Muscle of arm (tissue), 12 donors: ENCODE measurements around the gene KCTD21. TPM values are rescaled to one million over a fixed set of nuclear protein-coding genes. Genes with fewer than 3 reads are reported as not detected.
"Not testable (repeated sequence)": the region's sequence is repeated elsewhere in the genome, so short reads cannot be mapped to it uniquely, and the experiment has no call there.

ENCODE experiments used
- DNase-seq: peaks from one replicate; pipeline ENCODE4 v3.0.0-alpha.2; 2013
- polyA plus RNA-seq, 12 donors: library from polyadenylated mRNA; unstranded; fragments of 120-200 nt; gene quantifications; one replicate each; pipeline ENCODE4 v1.2.1, GENCODE V29; 2013; ENCODE audit not compliant: insufficient read length in 12 of 12

Gene KCTD21
- polyA plus RNA-seq, 12 donors = 6.2 to 8.0 (median 6.9) TPM; not detected in 2

DNA sequence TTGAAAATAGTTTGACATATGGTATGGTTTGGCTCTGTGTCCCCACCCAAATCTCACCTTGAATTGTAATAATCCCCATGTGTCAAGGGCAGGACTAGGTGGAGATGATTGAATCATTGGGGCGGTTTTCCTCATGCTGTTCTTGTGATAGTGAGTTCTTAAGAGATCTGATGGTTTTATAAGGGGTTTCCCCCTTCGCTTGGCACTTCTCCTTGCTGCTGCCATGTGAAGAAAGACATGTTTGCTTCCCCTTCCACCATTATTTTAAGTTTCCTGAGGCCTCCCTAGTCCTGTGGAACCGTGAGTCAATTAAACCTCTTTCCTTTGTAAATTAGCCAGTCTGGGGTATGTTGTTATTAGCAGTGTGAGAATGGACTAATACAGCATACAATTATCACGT is 7.7 kb downstream of the KCTD21 start:
- DNase-seq = no peak

DNA sequence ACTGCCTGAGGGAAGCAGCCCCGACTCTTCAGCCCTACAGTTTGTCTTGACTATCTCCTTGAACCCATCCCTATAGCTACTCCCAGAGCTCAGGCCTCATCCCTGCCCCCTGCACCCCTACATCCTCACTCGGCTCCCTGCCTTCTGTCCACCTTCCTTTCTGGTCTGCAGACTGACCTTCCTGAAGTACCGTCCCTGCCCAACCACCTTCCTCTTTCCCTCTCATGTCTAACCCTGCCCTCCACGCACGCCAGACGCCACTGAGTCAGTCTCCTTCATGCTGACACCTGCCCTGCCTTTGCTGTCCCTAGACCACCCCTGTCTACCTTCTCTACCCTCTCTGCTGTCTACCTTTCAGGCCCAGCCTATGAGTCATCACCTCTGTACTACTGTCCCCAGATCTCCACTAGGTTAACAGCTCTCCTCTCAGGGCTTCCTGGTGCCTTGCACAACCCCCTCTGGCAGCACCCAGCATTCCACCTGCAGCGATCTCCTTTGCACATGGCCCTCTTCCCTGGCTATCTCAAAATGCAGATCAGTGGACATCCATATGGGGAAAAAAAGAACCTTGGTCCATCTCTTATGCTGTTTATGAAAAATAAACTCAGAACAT is 8.9 kb downstream of the KCTD21 start:
- no peak for DNase-seq

DNA sequence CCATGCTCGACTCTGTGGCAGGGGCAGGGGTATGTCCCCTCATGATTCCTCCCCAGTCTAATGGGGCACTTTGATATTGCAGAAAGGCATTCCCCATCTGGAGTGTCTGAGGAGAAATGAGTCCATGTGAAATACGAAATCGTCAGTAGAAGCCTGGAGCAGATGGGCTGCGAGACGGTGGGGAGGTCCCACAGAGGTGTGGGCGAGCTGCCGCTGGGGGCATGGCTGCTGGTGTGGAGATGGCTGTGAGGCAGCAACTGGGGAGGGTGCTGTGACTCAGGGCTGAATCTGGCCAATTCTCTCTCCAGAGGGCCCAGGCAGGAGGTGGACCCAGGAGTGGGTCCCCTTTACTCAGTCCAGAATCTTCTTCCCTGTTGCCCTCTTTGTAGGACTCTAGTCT is 11.2 kb downstream of the KCTD21 start:
- DNase-seq = no peak

DNA sequence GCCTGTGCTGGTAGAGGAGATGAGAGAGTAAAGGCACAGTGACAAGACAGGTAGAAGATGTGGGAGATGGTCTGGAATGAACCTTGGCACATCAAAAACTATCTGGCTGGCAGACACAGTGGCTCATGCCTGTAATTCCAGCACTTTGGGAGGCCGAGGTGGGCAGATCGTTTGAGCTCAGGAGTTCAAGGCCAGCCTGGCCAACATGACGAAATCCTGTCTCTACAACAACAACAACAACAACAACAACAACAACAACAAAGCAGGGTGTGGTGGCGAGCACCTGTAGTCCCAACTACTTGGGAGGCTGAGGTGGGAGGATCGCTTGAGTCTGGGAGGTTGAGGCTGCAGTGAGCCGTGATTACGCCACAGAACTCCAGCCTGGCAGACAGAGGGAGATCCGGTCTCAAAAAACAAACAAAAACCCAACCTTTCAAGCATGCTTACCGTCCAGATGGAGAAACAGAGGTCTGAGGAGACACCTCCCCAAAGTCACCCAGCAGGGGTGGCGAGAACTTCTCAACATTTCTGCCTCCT is 11.8 kb downstream of the KCTD21 start:
- no peak for DNase-seq

DNA sequence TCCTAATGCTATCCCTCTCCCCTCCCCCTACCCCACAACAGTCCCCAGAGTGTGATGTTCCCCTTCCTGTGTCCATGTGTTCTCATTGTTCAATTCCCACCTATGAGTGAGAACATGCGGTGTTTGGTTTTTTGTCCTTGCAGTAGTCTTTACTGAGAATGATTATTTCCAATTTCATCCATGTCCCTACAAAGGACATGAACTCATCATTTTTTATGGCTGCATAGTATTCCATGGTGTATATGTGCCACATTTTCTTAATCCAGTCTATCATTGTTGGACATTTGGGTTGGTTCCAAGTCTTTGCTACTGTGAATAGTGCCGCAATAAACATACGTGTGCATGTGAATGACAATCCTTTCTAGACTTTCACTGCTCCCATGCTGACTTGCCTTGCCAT is 12.6 kb downstream of the KCTD21 start:
- not testable (repeated sequence) for DNase-seq

DNA sequence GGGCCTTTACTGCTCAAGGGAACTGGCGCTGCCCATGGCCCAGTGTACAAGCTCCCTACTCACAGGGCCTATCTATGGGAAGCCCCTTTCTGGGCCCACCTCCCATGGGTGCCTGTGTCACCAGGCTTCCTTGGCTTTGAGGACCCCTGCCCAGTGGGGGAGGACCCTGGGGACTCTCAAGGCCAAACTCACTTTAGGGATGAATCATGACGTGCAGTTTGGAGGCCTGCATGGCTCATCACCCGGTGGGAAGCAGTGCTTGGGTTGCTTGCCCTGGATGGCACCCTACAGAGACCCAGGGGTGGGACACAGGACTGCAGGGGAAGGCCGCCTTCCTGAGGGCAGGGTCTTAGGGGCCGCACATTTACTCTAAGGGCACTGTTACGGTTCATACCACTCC is 16.5 kb downstream of the KCTD21 start:
- no peak for DNase-seq

DNA sequence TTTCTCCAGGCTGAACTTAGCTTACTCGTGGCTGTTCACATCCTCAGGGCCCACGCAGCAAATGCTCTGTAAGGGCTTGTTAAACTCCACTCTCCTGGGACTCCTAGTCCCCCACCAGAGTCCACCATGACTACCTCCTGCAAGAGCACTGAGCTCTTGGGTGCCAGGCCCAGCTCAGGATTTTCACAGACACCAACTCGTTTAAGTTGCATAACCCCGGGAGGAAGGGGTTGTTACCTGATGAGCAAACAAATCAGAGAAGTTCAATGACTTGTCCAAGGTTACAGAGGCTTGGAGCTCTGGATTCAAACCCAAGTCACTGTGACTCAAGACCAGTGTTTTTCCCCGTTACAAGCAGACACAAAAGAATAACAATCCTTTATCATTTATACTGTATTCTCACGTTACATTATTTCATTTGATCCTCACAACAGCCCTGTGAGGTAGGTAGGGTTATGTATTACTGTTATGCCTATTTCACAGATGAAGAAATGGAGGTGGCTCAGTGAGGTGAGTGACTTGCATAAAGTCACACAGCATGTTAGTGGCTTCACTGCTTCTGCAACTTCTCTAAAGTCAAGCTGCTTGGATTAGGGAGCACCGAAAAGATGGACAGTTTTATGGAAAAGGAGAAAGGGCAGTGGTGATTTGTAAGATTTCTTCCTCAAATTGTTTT is 17.4 kb downstream of the KCTD21 start:
- no peak for DNase-seq

DNA sequence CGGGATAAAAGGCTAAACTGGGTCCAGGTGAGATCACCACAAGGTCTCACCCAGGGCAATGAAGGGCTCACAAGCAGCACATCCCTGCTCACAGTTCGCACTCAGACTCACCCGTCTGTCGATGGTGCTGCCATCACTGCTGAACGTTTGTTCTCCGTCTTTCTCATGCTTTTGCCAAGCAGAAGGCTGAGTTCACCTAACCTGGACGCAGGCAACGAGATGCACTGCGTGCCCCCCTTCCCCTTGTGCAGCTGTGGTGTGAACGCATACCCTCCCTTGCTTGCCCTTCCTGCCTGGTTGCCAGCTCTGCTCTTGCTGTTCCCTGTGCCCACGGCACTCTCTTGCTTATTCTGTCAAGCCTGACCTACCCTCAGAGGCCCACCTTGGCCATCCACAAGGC is 18.0 kb downstream of the KCTD21 start:
- DNase-seq = no peak

DNA sequence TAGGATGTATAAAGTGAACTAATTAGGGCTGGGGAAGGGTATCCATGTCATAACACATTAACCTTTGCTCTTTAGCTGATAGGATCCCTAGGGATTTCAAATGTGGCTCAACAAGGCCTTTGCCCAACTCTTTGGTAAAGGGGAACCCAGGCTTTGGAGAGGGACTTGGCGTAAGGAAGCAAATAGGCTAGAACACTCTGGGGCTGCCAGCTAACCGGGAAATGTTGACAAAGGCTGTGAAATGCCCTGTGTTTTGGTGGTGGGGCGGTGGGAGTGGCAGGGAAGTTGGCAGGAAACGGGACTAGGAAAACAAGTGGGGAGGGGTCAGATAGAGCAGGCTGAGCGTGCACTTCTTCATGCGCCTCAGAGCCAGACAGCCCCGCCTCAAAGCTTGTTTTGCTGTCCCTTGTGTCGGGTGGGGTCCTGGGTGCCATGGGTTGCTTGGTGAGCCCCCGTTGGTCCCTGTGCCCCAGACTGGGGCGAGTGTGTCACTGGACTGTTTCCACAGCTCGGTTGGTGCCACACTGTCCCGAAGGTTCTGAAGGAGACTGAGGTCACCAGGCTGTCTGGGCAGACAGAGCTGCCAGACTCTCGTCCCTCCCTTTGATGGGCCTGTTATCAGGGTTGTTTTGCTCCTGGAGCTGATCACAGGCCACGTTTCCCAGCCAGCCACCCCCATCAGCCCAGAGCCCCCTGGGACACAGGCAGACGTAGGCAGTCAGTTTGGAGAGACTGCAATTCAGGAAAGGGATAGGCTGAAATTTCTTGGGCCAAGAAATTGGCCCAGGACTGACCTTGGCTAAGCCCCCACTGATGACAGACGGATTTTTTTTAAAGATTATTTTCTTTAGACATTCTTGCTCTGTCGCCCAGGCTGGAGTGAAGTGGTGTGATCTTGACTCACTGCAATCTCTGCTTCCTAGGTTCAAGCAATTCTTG is 19.6 kb downstream of the KCTD21 start:
- peak; percentile 43 for DNase-seq

DNA sequence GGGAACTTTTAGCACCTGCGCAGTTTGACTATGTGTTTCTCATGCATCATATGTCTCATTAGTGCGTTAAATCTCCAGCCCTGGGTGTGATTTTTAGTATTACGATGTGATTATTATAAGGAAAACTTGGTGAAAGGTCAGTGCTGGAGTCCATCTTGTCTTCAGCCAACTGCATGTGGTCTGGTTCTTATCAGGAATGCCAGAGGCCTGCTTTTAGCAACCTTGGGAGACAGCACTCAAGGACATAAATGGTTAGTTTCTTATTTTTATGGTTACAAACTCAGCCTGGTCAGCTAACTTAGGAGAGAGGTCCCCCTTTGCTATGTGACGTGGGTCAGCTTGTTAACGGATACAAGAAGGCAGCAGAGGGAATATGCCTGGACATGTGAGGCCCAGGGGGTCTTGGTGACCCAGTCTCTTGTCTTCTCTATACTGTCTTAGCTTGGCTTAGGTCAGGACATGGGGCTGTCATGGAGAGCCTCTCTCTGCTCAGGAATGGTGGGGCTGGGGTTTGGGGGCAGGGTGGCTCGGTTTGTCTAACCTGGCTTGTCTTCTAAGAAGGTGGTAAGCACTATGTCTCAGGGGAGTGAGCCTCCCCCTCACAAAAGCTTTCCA is 21.5 kb downstream of the KCTD21 start:
- DNase-seq = no peak

DNA sequence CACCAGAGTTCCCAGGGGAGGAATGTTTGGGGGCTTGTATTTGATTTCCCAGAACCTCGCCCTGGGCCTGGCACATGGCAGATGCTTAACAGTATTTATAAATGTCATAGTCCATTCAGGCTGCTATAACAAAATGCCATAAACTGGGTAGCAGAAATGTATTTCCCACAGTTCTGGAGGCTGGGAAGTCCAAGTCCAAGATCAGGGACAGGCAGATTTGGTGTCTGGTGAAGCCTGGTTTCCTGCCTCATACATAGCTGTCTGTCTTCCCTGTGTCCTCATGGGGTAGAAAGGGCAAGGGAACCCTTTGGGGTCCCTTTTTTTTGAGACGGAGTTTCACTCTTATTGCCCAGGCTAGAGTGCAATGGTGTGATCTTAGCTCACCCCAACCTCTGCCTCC is 24.0 kb downstream of the KCTD21 start:
- no peak for DNase-seq

DNA sequence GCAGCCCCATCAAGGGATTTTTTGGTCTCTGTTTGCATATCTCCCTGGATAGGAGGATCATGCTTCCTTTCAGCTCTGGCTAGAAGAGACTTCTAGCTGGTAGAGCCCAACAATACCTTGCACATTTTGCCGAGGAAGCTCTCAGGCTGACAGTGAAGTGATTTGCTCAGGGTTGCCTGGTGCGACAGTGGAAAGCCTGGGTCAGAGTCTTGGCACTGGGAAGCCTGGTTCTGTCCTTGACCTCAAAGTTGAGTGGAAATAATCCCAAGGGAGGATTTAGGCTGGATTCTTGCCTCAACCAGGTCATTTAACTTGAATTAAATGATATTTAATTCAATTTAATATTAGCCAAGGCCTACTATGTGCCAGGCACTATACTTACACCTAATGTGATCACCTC is 24.6 kb downstream of the KCTD21 start:
- DNase-seq = no peak

DNA sequence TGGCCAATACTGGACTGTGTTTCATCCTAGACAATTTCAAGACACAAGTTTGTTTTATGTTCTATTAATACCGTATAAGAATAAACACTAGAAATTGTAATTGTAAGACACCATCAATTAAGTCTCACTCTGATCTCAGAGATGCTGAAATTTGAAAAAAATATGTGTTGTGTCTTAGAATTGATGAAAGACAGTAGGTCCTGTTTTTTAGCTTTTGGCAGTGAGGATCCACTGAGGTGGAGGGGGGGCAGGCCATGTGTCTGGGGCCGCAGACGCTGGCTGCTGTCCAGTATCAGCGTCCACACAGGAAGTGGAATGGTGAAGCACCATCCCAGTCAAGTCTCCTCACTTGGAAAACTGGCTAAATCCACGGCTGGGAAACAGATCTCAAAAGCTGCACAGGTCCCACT is 26.5 kb downstream of the KCTD21 start:
- no peak for DNase-seq

DNA sequence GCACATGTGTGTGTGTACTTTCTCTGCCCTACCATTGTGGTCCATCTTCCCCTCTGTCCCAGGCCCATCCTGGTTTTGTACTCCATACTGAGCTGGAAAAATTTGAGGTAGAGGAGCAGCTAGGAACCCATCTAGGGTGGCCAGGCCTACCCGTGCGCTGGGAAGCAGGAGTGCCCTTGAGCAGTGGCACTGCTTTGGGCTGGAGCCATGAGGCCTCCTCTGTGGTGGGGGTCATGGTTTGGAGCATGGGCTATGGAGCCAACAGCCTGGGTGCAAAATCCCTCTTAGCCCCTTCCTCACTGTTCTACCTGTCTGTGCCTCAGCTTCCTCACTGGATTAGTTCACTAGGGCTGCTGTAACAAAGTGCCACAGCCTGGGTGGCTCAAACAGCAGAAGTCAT is 27.1 kb downstream of the KCTD21 start:
- no peak for DNase-seq

DNA sequence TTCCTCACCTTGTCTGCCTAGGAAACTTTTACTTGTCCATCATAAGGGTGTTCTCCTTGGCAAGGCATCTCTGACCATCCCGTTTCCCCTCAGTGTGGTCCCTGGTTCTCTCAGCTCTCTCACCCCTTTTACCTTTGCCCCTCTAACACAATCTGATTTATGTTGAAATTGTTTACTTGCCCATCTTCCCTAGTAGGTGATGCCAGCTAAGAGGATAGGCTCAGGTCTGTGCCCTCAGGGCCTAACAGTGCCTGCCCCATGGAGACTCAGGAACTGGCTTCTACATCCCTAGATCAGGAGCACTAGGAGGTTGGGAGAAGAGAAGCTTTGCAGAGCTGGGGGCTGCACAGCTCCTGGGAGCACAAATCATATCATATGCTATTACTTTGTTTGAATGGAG is 27.9 kb downstream of the KCTD21 start:
- DNase-seq = no peak

DNA sequence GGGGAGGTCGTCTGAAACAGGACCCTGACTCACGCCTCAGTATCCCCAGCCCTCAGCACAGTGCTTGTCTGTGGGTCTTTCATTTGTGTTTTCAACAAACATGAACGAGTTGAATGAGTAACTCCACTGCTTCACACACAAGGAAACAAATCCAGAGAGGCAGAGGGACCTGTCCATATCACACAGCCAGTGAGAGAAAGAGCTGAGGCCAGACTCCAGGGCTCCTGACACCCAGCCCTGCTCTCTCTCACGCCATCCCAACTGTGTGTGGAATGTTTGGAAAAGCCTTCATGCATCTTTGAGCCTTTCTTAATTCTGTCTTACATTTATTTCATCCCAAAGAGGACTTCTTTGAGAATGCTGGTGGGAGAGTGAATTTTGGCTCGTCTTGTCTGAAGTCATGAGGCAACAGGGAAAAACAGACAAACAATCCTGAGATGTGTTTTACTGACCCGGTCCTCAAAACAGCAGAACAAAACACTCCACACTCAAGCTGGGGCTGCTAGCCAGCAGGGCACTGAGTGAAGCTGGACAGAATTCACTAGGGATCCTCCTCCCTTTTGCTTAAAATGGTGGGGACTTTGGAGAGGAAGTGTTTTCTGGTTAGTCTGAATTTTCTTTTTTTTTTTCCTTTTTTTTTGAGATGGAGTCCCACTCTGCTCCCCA is 29.3 kb downstream of the KCTD21 start:
- no peak for DNase-seq

DNA sequence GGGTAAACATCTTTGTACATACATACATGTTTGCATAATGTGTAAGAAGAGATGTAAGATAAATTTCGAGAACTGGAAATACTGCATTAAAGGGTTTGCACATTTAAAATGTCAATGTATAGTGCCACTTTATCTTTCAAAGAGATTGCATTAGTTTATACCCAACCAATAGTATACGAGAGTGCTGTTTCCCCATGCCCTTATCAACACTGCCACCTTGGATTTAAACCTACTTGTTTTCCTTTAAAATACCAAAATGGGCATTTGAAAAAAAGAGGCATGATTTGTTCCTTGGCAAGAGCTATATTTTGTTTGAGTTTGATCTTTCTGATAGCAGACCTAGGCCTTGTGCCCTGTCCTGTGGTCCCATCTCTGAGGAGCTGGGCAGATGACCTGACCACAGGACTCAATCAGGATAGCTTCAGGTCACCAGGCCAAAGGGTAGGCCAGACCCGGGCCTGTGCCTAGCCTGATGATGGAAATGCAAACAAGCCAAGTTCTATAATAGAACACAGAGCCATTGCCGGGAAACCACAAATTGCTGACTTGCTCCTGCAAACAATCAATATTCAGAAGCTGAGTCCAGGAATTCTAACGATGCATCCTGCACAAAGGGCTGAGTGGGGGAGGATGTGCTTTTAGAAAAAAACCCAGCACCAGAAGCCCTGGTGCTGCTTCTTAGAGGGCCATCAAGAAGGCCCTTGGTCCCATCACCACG is 32.1 kb downstream of the KCTD21 start:
- no peak for DNase-seq

DNA sequence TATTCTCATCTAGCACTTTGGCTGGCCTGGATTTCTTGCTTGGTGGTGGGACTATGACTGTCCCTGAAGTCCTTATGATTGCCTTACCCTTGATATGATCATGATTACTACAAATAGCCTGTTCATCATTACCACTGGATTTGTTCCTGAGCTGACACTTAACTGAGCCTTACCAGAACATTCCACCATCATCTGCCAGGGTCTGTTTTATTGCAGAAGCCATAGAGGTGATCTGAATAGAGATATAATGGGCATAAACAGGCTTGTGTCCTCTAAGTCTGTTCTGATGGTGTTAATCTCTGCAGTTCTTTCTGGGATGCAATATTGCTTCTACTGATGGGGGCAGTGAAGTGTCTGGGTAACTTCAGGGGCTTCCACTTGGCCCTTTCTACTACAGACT is 36.6 kb downstream of the KCTD21 start:
- no peak for DNase-seq

DNA sequence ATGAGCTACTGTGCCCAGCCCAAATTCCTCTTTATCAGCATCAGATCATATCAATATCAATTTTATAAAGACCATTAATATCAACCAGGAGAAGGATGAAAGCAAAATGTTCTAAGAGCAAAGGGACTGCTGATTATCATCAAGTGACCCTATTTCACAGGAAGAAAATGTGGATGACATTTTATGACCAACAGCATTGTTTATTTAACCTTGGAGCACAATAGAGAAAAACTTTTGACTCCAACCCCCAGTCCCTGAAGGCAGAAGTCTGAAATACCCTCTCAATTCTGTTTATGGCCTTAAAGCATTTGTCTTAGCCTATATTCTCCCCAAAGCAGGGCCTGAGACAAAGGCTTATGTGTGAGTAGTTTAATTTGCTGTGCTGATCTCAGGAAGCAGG is 37.7 kb downstream of the KCTD21 start:
- no peak for DNase-seq

DNA sequence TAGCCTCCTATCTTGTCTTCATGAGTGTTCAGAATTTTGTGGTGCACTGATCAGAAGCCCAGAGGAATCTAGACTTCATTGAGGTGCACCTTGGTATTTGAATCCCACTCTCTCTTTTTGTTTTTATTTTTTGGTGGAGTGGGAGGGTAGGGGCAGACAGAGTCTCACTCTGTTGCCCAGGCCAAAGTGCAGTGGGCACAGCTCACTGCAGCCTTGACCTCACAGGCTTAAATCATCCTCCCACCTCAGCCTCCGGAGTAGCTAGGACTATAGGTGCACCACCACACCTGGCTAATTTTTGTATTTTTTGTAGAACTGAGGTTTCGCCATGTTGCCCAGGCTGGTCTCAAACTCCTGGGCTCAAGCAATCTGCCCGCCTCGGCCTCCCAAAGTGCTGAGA is 38.1 kb downstream of the KCTD21 start:
- no peak for DNase-seq

DNA sequence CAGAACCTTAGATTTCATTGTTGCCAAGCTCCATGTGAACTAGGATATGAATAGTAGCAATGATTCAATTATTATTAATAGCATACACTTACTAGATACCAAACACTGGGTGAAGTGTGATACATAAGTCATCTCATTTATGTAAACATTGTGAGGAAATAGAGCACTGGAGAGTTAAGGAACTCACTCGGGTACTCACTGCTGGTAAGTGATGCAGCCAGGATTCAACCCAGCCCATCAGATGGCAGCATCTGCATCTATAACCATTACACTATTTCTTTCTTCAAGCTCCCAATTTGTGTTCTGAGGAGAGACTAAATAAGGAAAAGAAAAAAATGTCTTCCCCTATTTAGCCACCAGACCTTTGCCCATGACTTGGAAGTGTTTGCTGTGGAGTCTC is 38.8 kb downstream of the KCTD21 start:
- DNase-seq = no peak
